AG10803 (cell line): ENCODE measurements around the gene PSORS1C2.

ENCODE experiments used
- DNase-seq: peaks from one replicate; pipeline ENCODE4 v3.0.0; 2010; ENCODE audit warnings: low read depth
- H3K4me3 ChIP-seq: 2 replicates; pipeline ENCODE4 v1.5.1; 2011; ENCODE audit warnings: mild to moderate bottlenecking, low read length, control low read depth
- TF ChIP-seq, protein P1 (sequence below): conservative IDR thresholded peaks from 2 replicates; pipeline ENCODE4 v1.5.1; 2011; ENCODE audit warnings: mild to moderate bottlenecking, low read length, control low read depth, inconsistent platforms

PSORS1C2 gene

DNA sequence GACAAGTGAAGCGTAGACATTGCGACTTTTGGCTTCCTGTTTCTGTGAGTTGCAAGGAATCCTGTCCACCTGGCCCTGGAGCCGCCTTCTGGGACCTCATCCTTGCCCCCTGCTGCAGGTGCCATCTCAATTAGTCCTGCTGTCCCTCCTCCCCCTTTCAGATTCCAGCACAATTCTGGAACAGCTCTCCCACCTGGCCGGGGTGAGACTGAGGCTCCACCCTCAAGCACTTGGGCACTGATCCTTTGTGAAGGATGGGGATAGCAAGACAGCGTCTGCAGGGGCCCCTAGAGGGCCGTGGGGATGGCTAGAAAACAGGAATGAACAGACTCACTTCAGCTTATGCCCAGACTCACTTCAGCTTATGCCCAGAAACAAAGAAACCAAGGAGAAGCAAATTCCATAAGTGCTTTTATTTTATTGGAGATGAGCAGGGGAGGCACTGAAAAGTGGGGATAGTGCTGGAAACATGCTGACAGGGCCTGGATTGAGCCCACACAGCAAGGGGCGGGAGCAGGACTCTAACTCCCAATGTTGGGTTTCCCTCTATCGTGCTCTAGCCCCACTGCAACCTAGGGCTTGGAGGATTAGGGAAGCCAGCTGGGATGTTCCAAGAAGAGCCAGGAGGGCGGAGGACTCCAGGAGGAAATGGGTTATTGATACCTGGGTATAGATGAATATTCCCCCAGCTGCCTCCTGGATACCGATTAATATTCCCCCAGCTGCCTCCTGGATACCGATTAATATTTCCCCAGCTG is 27.9 kb downstream of the PSORS1C2 start:
- no peak for DNase-seq
- TF ChIP-seq, protein P1, sequence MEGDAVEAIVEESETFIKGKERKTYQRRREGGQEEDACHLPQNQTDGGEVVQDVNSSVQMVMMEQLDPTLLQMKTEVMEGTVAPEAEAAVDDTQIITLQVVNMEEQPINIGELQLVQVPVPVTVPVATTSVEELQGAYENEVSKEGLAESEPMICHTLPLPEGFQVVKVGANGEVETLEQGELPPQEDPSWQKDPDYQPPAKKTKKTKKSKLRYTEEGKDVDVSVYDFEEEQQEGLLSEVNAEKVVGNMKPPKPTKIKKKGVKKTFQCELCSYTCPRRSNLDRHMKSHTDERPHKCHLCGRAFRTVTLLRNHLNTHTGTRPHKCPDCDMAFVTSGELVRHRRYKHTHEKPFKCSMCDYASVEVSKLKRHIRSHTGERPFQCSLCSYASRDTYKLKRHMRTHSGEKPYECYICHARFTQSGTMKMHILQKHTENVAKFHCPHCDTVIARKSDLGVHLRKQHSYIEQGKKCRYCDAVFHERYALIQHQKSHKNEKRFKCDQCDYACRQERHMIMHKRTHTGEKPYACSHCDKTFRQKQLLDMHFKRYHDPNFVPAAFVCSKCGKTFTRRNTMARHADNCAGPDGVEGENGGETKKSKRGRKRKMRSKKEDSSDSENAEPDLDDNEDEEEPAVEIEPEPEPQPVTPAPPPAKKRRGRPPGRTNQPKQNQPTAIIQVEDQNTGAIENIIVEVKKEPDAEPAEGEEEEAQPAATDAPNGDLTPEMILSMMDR = no peak
- H3K4me3 ChIP-seq = no peak overlapping the region

DNA sequence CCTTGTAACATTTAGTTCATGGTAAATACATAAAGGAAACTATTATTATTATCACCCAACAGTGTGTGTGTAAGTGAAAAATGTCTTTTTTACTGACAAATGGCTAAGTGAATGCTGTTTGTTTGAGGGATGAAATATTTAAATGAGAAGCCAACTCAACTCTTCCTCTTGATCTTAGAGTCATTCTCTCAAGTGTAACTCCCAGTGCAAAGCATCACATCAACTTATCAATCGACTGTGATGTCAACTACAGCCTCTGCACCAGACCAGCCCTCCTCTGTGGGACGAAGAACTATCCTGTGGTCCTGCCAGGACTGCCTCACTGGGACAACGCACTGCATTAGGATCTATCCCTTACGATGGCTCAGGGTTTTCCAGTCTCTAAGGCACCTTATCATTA is 31.8 kb downstream of the PSORS1C2 start:
- no peak for DNase-seq
- no peak overlapping the region for H3K4me3 ChIP-seq
- TF ChIP-seq, protein P1 = no peak

DNA sequence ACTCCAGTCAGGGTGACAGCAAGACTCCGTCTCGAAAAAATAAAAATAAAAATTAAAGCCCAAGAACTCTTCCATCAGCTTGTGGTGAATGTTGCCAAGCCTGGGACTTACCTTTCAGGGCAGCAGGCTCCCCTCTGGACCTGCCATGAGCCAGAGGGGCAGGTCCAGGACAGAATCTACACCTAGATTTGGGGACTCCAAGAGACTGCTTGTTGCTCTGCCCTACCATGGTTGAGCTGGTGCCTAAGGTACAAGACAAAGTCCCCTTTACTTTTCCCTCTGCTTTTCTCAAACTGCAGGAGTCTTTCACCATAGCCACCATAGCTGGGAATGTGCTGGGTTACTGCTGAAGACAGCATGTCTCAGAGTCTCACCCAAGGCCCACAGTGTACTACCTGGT is 35.7 kb downstream of the PSORS1C2 start:
- DNase-seq = no peak
- no peak overlapping the region for H3K4me3 ChIP-seq

DNA sequence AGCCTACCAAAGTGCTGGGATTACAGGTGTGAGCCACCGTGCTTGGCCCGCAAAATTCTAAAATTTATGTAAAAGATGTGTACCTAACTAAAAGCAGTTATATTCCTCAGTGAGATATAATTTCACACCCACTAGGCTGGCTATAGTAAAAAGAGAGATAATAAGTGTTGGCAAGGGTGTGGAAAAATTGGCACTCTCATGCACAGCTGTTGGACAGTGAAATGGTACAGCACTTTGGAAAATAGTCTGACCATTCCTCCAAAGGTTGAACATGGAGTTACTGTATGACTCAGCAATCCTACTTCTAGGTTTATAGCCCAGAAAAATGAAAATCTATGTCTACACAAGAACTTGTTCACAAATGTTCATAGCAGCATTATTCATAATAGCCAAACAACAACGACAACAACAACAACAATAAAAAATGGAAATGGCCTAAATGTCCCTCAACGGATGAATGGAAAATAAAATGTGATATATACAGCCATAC is 40.4 kb downstream of the PSORS1C2 start:
- TF ChIP-seq, protein P1 = no peak
- DNase-seq = no peak
- H3K4me3 ChIP-seq = no peak overlapping the region

More for the DNA sequence above, 35.7 kb downstream of the PSORS1C2 start:
- TF ChIP-seq, protein P1 = no peak

DNA sequence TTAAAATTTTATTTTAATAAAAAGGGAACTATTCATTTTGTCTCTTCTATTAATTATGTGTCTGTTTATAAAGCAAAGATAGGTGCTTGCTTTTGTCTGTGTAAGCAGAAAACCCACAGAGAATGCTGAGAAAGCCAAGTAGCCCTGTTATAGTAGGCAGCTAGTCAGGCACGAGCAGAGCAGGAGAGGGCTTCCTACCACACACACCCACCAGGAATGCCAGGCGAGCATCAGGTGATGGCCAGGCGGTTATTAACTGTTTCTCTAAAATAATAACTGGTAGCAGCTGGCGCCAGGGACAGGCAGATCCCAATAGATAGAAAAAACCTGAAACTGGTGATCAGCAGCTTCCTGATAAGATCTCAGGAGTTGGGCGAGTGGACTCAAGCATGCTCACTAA is 42.2 kb downstream of the PSORS1C2 start:
- H3K4me3 ChIP-seq = no peak overlapping the region
- no peak for DNase-seq
- TF ChIP-seq, protein P1 = no peak

DNA sequence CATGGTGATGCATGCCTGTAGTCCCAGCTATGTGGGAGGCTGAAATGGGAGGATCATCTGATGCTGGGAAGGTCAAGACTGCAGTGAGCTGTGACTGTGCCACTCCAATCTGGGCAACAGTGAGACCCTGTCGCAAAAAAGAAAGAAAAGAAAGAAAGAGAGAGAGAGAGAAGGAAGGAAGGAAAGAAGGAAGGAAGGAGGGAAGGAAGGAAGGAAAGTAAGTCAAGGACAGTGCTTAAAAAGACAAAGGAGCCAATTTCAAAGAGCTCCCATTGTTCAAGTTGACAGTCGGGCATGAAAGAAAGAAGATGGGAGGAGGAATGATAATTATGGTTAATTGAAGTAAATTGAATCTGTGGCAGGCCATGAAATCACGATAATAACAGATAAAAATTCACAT is 42.7 kb downstream of the PSORS1C2 start:
- no peak overlapping the region for H3K4me3 ChIP-seq
- no peak for DNase-seq
- TF ChIP-seq, protein P1 = no peak

DNA sequence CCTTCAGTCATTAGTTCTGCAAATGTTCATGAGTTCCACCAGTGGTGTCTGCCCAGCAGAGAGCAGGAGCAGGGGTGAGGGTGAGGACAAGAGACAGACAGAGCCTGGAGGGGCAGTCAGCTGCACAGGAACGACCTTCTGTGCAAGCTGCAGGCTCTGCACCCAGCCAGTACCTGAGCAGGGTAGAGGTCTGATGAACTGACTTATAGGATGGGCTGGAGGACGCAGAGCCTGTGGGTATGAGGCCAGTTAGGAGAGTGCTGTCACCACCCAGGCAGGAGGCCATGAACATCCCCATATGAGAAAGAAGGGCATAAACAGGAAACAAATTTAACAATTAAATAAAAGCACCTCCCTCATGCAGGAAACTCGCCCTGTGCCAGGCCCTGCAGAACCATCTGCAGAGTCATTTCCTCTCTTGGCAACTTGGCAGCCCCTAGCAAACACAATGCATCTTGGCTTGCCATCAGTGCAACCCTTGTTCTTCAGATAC is 44.4 kb downstream of the PSORS1C2 start:
- TF ChIP-seq, protein P1 = no peak
- peak; percentile 17 for DNase-seq

More for the DNA sequence above, 44.4 kb downstream of the PSORS1C2 start:
- no peak overlapping the region for H3K4me3 ChIP-seq
